GM19043 (cell line): ENCODE measurements around the gene KCNH6.

Experiments used
- ATAC-seq: cut with Tn5 transposase; IDR thresholded peaks from one replicate; pipeline ENCODE4 v1.9.1; 2021; ENCODE audit warnings: low read depth; ENCODE audit not compliant: unreplicated experiment

The KCNH6 gene

GRCh38 chr17:63529711-63530556 is 6.8 kb downstream of the KCNH6 start:
- ATAC-seq: no peak

GRCh38 chr17:63530557-63531021 is 7.4 kb downstream of the KCNH6 start:
- ATAC-seq: no peak

GRCh38 chr17:63531022-63531965 is 8.1 kb downstream of the KCNH6 start:
- ATAC-seq: no peak

DNA sequence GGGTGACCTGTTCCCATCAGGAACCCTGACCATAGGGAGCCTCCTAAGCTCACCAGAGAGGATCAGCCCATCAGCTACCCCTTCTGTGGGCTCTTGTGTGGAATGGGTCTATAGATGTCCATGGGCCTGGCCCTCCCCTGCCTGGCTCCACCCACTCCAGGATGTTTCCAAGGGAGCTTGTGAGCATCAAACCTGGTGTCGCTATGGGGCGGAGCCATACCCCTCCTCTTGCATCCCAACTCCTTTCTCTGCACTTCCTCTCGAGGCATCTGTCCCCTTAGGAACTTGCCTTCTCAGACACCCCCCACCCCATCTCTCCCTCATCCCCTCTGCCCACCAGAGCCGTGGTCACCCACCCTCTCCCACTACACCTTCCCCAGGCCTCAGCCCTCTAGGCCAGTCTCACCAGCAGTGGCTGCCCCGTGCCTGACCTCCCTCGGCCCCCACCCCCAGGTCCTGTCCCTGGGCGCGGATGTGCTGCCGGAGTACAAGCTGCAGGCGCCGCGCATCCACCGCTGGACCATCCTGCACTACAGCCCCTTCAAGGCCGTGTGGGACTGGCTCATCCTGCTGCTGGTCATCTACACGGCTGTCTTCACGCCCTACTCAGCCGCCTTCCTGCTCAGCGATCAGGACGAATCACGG is 10.4 kb downstream of the KCNH6 start:
- ATAC-seq: no peak

DNA sequence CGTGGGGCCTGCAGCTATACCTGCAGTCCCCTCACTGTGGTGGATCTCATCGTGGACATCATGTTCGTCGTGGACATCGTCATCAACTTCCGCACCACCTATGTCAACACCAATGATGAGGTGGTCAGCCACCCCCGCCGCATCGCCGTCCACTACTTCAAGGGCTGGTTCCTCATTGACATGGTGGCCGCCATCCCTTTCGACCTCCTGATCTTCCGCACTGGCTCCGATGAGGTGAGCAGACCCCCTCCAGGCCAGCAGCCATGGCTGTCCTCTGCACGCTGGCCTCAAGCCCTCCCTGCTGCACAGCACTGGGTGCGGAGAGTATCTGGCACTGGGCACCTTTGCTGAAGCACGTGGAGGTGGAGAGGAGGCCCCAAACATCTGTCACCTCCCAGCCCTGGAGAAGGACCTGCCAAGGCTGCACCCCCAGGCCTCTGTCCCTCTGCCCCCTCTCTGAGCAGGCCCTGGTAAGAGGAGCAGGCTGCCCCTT is 11.0 kb downstream of the KCNH6 start:
- ATAC-seq: no peak

DNA sequence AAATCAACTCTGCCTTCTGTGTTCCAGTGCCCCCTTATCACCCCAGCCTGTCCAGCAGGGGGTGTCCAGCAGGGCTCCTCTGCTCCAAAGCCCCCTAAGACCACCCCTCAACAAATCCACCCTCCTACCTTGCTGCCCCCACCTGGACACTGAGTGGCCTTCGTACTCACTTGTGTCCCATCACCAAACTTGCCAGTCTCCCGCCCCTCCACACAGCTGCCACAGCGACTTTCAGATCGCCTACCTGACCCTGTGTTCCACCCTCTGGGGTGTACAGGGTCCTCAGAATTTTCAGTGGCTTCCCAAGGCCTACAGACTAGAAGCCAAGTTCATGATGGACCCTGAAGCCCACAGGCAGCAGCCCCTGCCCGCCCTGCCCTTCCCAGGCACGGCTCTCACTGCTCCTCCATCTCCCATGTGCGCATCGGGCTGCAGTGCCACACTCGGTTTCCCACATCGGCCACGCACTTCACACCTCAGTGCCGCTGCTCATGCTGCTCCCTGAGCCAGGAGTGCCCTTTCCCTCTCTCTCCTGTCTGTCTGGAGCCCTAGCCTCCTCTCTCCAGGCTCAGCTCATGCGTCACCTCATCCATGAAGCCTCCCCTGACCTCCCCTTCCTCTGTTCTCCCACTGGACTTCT is 11.8 kb downstream of the KCNH6 start:
- no peak for ATAC-seq

DNA sequence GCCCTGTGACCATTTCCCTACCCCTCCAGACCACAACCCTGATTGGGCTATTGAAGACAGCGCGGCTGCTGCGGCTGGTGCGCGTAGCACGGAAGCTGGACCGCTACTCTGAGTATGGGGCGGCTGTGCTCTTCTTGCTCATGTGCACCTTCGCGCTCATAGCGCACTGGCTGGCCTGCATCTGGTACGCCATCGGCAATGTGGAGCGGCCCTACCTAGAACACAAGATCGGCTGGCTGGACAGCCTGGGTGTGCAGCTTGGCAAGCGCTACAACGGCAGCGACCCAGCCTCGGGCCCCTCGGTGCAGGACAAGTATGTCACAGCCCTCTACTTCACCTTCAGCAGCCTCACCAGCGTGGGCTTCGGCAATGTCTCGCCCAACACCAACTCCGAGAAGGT is 12.5 kb downstream of the KCNH6 start:
- no peak for ATAC-seq

DNA sequence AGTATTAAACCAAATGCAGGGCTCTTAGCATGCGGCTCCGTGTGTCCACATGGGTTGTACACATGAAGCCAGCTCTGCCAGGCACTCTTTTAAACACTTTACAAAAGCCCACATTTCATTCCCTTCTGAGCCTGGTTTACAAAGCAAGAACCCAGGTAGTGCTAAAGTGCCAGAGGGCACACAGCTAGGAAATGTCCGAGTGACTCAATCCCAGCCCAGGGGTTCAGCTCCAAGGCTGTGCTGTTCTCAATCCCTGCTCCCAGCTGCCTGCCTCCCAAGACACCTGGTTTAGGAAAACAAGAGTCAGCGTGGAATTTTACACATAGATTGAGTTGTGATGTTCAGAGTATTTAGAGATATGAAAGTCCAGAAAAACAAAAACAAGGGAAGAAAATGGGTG is 13.8 kb downstream of the KCNH6 start:
- no peak for ATAC-seq

- ATAC-seq: no peak
These were observed 15.0 kb downstream of the KCNH6 start for GRCh38 chr17:63537991-63538692.

GRCh38 chr17:63538693-63539595 is 15.8 kb downstream of the KCNH6 start:
- no peak for ATAC-seq

DNA sequence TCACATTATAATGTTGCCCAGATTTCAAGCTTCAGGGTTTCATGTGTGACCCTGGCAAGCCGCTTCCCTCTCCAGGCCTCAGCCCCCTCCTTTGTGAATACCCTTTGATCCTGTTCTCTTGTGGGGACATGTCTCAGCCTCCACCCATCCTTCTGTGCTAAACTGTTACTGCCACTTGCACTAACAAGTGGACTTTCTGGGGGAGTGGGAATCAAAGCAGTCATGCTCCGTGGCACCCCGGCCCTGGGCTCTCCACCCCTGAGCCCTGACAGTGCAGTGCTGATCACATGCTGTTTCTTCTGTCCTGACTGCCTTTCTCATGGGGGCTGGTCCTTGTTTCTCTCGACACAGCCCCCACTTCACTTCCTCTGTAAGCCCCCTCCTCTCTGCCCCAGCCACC is 17.4 kb downstream of the KCNH6 start:
- no peak for ATAC-seq

DNA sequence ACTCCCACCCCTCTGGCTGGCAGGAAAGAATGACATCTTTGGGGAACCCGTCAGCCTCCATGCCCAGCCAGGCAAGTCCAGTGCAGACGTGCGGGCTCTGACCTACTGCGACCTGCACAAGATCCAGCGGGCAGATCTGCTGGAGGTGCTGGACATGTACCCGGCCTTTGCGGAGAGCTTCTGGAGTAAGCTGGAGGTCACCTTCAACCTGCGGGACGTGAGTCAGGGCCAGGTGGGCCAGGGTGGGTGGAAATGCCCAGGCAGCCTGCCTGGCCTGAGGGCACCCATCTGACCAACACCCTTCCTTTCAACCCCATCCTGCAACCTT is 19.0 kb downstream of the KCNH6 start:
- ATAC-seq: no peak

GRCh38 chr17:63542942-63543821 is 20.0 kb downstream of the KCNH6 start:
- no peak for ATAC-seq

GRCh38 chr17:63543822-63544420 is 20.8 kb downstream of the KCNH6 start:
- no peak for ATAC-seq

GRCh38 chr17:63544467-63545301 is 21.5 kb downstream of the KCNH6 start:
- ATAC-seq: no peak

DNA sequence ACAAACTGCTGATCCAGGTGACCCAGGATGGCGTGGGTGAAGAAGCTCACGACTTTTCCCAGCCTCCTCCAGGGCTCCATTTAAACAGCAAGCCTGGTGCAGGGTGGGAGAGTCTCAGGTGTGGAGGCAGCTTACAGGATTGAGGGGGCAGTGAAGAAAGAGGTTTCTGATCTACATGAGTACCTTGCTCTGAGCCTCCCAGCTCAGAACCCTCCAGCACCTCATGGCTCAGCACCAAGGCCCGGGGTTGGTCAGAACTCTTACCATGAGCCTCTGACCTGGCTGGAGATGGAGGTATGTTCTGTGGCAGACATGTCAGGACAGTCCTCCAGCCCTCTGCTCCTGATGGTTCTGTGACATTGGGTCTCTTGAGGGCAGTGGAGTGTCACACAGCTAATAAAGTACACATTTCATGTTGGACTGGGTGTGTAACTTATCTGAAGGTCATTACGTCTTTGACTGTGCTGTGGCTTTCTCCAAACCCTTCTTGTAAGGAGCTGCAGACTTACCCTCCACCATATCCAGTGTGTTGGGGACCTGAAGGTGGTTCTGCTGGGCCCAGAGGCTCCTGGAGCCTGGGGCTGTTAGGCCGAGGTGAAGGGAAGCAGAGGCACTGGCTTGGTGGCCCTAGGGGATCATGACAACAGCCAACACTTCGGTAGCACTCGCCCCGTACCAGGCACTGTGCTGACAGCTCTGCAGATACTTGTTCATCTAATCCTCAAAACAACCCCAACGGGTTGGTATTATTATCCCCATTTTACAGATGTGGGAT is 23.3 kb downstream of the KCNH6 start:
- no peak for ATAC-seq
